PC-3 (cell line): ENCODE measurements around the gene FLII.

Source experiments
- CTCF ChIP-seq: fragments of 300-600 bp; sonication (generic); conservative IDR thresholded peaks from 2 replicates; pipeline ENCODE4 v1.5.1; 2017; ENCODE audit warnings: antibody characterized with exemption, low read depth, mild to moderate bottlenecking, low read length
- EZH2 ChIP-seq: fragments of 300-600 bp; sonication (generic); IDR thresholded peaks from one replicate; pipeline ENCODE4 v1.6.1; 2017; ENCODE audit warnings: antibody characterized with exemption, mild to moderate bottlenecking, low read length; ENCODE audit not compliant: unreplicated experiment
- EZH2phosphoT487 ChIP-seq: fragments of 300-600 bp; sonication (generic); IDR thresholded peaks from 2 replicates; pipeline ENCODE4 v1.6.1; 2018; ENCODE audit warnings: mild to moderate bottlenecking, antibody characterized with exemption, low read length, borderline replicate concordance

- TF ChIP-seq CTCF (no peak), EZH2 (no peak), EZH2phosphoT487 (no peak)
These were observed 4.4 kb downstream of the FLII start for GRCh38 chr17:18253947-18254821.
